Measurements from ENCODE around the gene BBIP1.
"Not testable (repeated sequence)": the region's sequence is repeated elsewhere in the genome, so short reads cannot be mapped to it uniquely, and the experiment has no call there.

The BBIP1 gene

GRCh38 chr10:110885932-110886674 lies 32.9 kb downstream of the BBIP1 start:
- no peak for DNase-seq (ENCODE audit: low read depth in 3 of 3)

GRCh38 chr10:110883924-110884323 lies 35.1 kb downstream of the BBIP1 start:
- no peak for DNase-seq (ENCODE audit: low read depth in 3 of 3)

GRCh38 chr10:110881905-110882304 lies 37.1 kb downstream of the BBIP1 start:
- no peak for DNase-seq (ENCODE audit: low read depth in 3 of 3)

GRCh38 chr10:110881247-110881646 lies 37.7 kb downstream of the BBIP1 start:
- DNase-seq (ENCODE audit: low read depth in 3 of 3), result no peak

- DNase-seq (ENCODE audit: low read depth in 3 of 3), result no peak
Observed at GRCh38 chr10:110880012-110880411, 39.0 kb downstream of the BBIP1 start.

- no peak for DNase-seq (ENCODE audit: low read depth in 3 of 3)
Observed at GRCh38 chr10:110876788-110877187, 42.2 kb downstream of the BBIP1 start.

- no peak for DNase-seq (ENCODE audit: low read depth in 3 of 3)
Observed at GRCh38 chr10:110876000-110876399, 43.0 kb downstream of the BBIP1 start.

- no peak for DNase-seq (ENCODE audit: low read depth in 3 of 3)
Observed at GRCh38 chr10:110873951-110874350, 45.0 kb downstream of the BBIP1 start.

- DNase-seq (ENCODE audit: low read depth in 3 of 3), result no peak
Observed at GRCh38 chr10:110872984-110873923, 45.7 kb downstream of the BBIP1 start.

- peak; percentile 33 to 65 (median 63) for DNase-seq (ENCODE audit: low read depth in 3 of 3)
Observed at GRCh38 chr10:110872145-110872983, 46.6 kb downstream of the BBIP1 start.

- DNase-seq (ENCODE audit: low read depth in 3 of 3), result peak; percentile 90 to 95 (median 91)
Observed at GRCh38 chr10:110871298-110872084, 47.5 kb downstream of the BBIP1 start, which contains the start of gene PDCD4. PDCD4 (plus strand) TSS chr10:110871928; CDS start chr10:110876028, 4,100 bp downstream.

- no peak for DNase-seq (ENCODE audit: low read depth in 3 of 3)
Observed at GRCh38 chr10:110870823-110871297, 48.1 kb downstream of the BBIP1 start.

- no peak for DNase-seq (ENCODE audit: low read depth in 3 of 3)
Observed at GRCh38 chr10:110868981-110869380, 50.0 kb downstream of the BBIP1 start.

- no peak for DNase-seq (ENCODE audit: low read depth in 3 of 3)
Observed at GRCh38 chr10:110867807-110868465, 51.0 kb downstream of the BBIP1 start.

- not testable (repeated sequence) for DNase-seq (ENCODE audit: low read depth in 3 of 3)
Observed at GRCh38 chr10:110867011-110867806, 51.8 kb downstream of the BBIP1 start.

GRCh38 chr10:110865809-110866482 lies 53.0 kb downstream of the BBIP1 start:
- DNase-seq (ENCODE audit: low read depth in 3 of 3), result no peak

GRCh38 chr10:110865186-110865808 lies 53.7 kb downstream of the BBIP1 start:
- no peak for DNase-seq (ENCODE audit: low read depth in 3 of 3)

GRCh38 chr10:110864662-110865140 lies 54.3 kb downstream of the BBIP1 start:
- DNase-seq (ENCODE audit: low read depth in 3 of 3), result no peak

Measured in stimulated activated CD4-positive, alpha-beta T cell treated with anti-CD3 and anti-CD28 coated beads, TNF-alpha, amount 100 ng/mL, for 48 hours (primary cell).